ENCODE measurements around the gene SPEG.

SPEG gene

DNA sequence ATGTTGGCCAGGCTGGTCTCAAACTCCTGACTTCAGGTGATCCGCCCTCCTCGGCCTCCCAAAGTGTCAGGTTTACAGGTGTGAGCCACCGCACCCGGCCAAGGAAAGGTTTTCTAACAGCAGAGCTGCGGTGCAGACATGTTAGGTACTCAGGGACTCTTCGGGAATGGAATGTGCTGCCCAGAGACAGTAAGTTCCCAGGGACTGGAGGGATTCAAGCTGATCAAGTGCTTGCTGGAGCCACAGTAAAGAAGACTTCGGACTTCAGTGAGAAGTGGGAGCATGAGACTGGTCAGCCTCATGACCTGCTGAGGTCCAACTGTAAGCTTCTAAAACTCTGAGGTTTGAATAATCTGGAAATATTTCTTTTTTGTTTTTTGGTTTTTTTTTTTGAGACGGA lies 24.3 kb upstream of the SPEG start:
- Histone ChIP-seq H2BK5ac (ENCODE audit: low read length) (no peak overlapping the region), H3K4me3 (ENCODE audit: low read length in 2 of 2) (no peak overlapping the region), H3K9me3 (replicated peaks in 1 of 2; ENCODE audit: control insufficient read depth in 2 of 2, insufficient read depth in 1 of 2, low read depth in 1 of 2, low read length in 2 of 2) (peaks cover 0 to 7% of the 10 kb centered on the region in 2 donors), H2BK12ac (ENCODE audit: low read length) (no peak overlapping the region), H3K4me1 (ENCODE audit: control insufficient read depth in 2 of 2, insufficient read depth in 1 of 2, low read depth in 1 of 2, low read length in 2 of 2) (no peaks in the 10 kb centered on the region), H2AFZ (ENCODE audit: low read length) (no peak overlapping the region), H3K36me3 (replicated peaks in 1 of 2; ENCODE audit: control insufficient read depth in 2 of 2, insufficient read depth in 2 of 2, low read length in 2 of 2) (no peaks in the 10 kb centered on the region), H3K23ac (ENCODE audit: low read depth, low read length, poor library complexity) (no peak overlapping the region), H4K91ac (ENCODE audit: low read depth, low read length, poor library complexity) (no peak overlapping the region), H3K9ac (ENCODE audit: low read depth, low read length, poor library complexity) (no peak overlapping the region), H2BK120ac (ENCODE audit: low read depth, low read length) (no peak overlapping the region), H3K18ac (ENCODE audit: low read length) (no peak overlapping the region), H3K27ac (replicated peaks; ENCODE audit: low read length) (no peak overlapping the region), H4K8ac (ENCODE audit: low read depth, low read length) (no peak overlapping the region), H2AK5ac (ENCODE audit: low read depth, low read length) (no peak overlapping the region), H3K4me2 (ENCODE audit: insufficient read depth, low read length, poor library complexity, severe bottlenecking) (no peak overlapping the region), H3K4ac (ENCODE audit: low read length) (no peak overlapping the region), H3K14ac (ENCODE audit: low read length) (no peak overlapping the region), H3K79me1 (ENCODE audit: low read depth, low read length) (peaks cover 2% of the 10 kb centered on the region), H3K27me3 (ENCODE audit: control insufficient read depth in 3 of 3, insufficient read depth in 3 of 3, low read depth in 1 of 3, low read length in 3 of 3) (peaks cover 0 to 30% (median 0%) of the 10 kb centered on the region in 3 experiments), H2BK15ac (ENCODE audit: low read length) (no peak overlapping the region)
- DNase-seq (ENCODE audit: low spot score) = no peak
- WGBS, 2 donors (ENCODE audit: extremely low coverage in 2 of 2, insufficient read length in 2 of 2, insufficient replicate concordance in 1 of 2) = no CpG with 5 or more reads among the region's 8 CpGs

DNA sequence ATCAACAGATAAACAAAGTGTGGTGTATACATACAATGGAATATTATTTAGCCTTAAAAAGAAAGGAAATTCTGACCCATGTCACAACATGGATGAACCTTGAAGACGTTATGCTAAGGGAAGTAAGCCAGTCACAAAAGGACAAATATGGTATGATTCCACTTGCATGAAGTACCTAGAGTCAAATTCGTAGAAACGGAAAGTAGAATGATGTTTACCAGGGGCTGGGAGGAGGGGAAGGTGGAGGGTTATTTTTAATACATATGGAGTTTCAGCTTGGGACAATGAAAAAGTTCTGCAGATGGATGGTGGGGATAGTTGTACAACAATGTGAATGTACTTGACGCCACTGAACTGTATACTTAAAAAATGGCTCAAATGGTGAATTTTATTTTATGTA lies 19.8 kb upstream of the SPEG start:
- no peak overlapping the region for H4K91ac ChIP-seq (ENCODE audit: low read depth, low read length, poor library complexity)
- no peak overlapping the region for H2AK5ac ChIP-seq (ENCODE audit: low read depth, low read length)
- H2AFZ ChIP-seq (ENCODE audit: low read length) = no peak overlapping the region
- no peak overlapping the region for H2BK120ac ChIP-seq (ENCODE audit: low read depth, low read length)
- no peaks in the 10 kb centered on the region for H3K36me3 ChIP-seq (replicated peaks in 1 of 2; ENCODE audit: control insufficient read depth in 2 of 2, insufficient read depth in 2 of 2, low read length in 2 of 2)
- no CpG with 5 or more reads among the region's 4 CpGs for WGBS, 2 donors (ENCODE audit: extremely low coverage in 2 of 2, insufficient read length in 2 of 2, insufficient replicate concordance in 1 of 2)
- no peak overlapping the region for H2BK12ac ChIP-seq (ENCODE audit: low read length)
- H3K9ac ChIP-seq (ENCODE audit: low read depth, low read length, poor library complexity) = no peak overlapping the region
- H2BK5ac ChIP-seq (ENCODE audit: low read length) = no peak overlapping the region
- H3K14ac ChIP-seq (ENCODE audit: low read length) = no peak overlapping the region
- H3K79me1 ChIP-seq (ENCODE audit: low read depth, low read length) = no peaks in the 10 kb centered on the region
- H3K4me1 ChIP-seq (ENCODE audit: control insufficient read depth in 2 of 2, insufficient read depth in 1 of 2, low read depth in 1 of 2, low read length in 2 of 2) = peaks cover 3 to 18% of the 10 kb centered on the region in 2 donors
- peaks cover 0 to 7% of the 10 kb centered on the region in 2 donors for H3K9me3 ChIP-seq (replicated peaks in 1 of 2; ENCODE audit: control insufficient read depth in 2 of 2, insufficient read depth in 1 of 2, low read depth in 1 of 2, low read length in 2 of 2)
- no peak overlapping the region for H3K27ac ChIP-seq (replicated peaks; ENCODE audit: low read length)
- no peak overlapping the region for H4K8ac ChIP-seq (ENCODE audit: low read depth, low read length)
- H3K23ac ChIP-seq (ENCODE audit: low read depth, low read length, poor library complexity) = no peak overlapping the region
- H3K4me3 ChIP-seq (ENCODE audit: low read length in 2 of 2) = no peak overlapping the region
- H3K18ac ChIP-seq (ENCODE audit: low read length) = no peak overlapping the region
- H3K27me3 ChIP-seq (ENCODE audit: control insufficient read depth in 3 of 3, insufficient read depth in 3 of 3, low read depth in 1 of 3, low read length in 3 of 3) = peaks cover under 1 to 22% (median 5%) of the 10 kb centered on the region in 3 experiments
- no peak overlapping the region for H3K4ac ChIP-seq (ENCODE audit: low read length)
- H3K4me2 ChIP-seq (ENCODE audit: insufficient read depth, low read length, poor library complexity, severe bottlenecking) = no peak overlapping the region
- no peak overlapping the region for H2BK15ac ChIP-seq (ENCODE audit: low read length)
- no peak for DNase-seq (ENCODE audit: low spot score)

GRCh38 chr2:219415580-219416234 lies 18.9 kb upstream of the SPEG start:
- no peak overlapping the region for H4K91ac ChIP-seq (ENCODE audit: low read depth, low read length, poor library complexity)
- H3K27me3 ChIP-seq (ENCODE audit: control insufficient read depth in 3 of 3, insufficient read depth in 3 of 3, low read depth in 1 of 3, low read length in 3 of 3) = peaks cover 0 to 29% (median 5%) of the 10 kb centered on the region in 3 experiments
- peaks cover 0 to 7% of the 10 kb centered on the region in 2 donors for H3K9me3 ChIP-seq (replicated peaks in 1 of 2; ENCODE audit: control insufficient read depth in 2 of 2, insufficient read depth in 1 of 2, low read depth in 1 of 2, low read length in 2 of 2)
- H3K18ac ChIP-seq (ENCODE audit: low read length) = no peak overlapping the region
- no peaks in the 10 kb centered on the region for H3K36me3 ChIP-seq (replicated peaks in 1 of 2; ENCODE audit: control insufficient read depth in 2 of 2, insufficient read depth in 2 of 2, low read length in 2 of 2)
- WGBS, 2 donors (ENCODE audit: extremely low coverage in 2 of 2, insufficient read length in 2 of 2, insufficient replicate concordance in 1 of 2) = no CpG with 5 or more reads among the region's 5 CpGs
- no peak overlapping the region for H3K27ac ChIP-seq (replicated peaks; ENCODE audit: low read length)
- H3K4ac ChIP-seq (ENCODE audit: low read length) = no peak overlapping the region
- no peak overlapping the region for H2BK5ac ChIP-seq (ENCODE audit: low read length)
- H3K4me3 ChIP-seq (ENCODE audit: low read length in 2 of 2) = no peak overlapping the region
- no peak overlapping the region for H2BK15ac ChIP-seq (ENCODE audit: low read length)
- no peak overlapping the region for H4K8ac ChIP-seq (ENCODE audit: low read depth, low read length)
- H2BK12ac ChIP-seq (ENCODE audit: low read length) = no peak overlapping the region
- no peak overlapping the region for H2AK5ac ChIP-seq (ENCODE audit: low read depth, low read length)
- H3K23ac ChIP-seq (ENCODE audit: low read depth, low read length, poor library complexity) = no peak overlapping the region
- H3K79me1 ChIP-seq (ENCODE audit: low read depth, low read length) = no peaks in the 10 kb centered on the region
- H2AFZ ChIP-seq (ENCODE audit: low read length) = peak overlapping the region; percentile 73
- H3K14ac ChIP-seq (ENCODE audit: low read length) = no peak overlapping the region
- H2BK120ac ChIP-seq (ENCODE audit: low read depth, low read length) = no peak overlapping the region
- DNase-seq (ENCODE audit: low spot score) = no peak
- no peak overlapping the region for H3K4me2 ChIP-seq (ENCODE audit: insufficient read depth, low read length, poor library complexity, severe bottlenecking)
- H3K4me1 ChIP-seq (ENCODE audit: control insufficient read depth in 2 of 2, insufficient read depth in 1 of 2, low read depth in 1 of 2, low read length in 2 of 2) = peaks cover 3 to 18% of the 10 kb centered on the region in 2 donors
- no peak overlapping the region for H3K9ac ChIP-seq (ENCODE audit: low read depth, low read length, poor library complexity)

DNA sequence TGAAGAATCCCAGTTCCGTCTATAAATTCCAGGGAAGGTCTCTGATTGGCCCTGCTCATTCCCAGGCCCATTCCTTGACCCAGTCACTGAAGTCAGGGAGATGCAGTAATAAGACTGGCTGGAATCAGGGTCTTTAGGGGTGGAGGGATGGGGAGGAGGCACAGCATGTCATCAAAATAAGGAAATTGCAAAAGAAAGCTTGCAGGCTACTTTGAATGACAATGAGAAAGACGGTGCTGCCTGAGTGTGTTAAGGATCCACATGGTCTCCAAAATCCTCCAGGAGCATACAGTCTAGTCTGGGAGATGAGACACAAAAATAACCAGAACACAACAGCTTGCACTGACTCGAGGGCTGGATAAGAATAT lies 18.4 kb upstream of the SPEG start:
- no peak overlapping the region for H3K9ac ChIP-seq (ENCODE audit: low read depth, low read length, poor library complexity)
- no peaks in the 10 kb centered on the region for H3K36me3 ChIP-seq (replicated peaks in 1 of 2; ENCODE audit: control insufficient read depth in 2 of 2, insufficient read depth in 2 of 2, low read length in 2 of 2)
- no peak overlapping the region for H3K27ac ChIP-seq (replicated peaks; ENCODE audit: low read length)
- H2BK12ac ChIP-seq (ENCODE audit: low read length) = no peak overlapping the region
- peaks cover 3 to 18% of the 10 kb centered on the region in 2 donors for H3K4me1 ChIP-seq (ENCODE audit: control insufficient read depth in 2 of 2, insufficient read depth in 1 of 2, low read depth in 1 of 2, low read length in 2 of 2)
- H3K14ac ChIP-seq (ENCODE audit: low read length) = no peak overlapping the region
- no peak overlapping the region for H3K4me3 ChIP-seq (ENCODE audit: low read length in 2 of 2)
- DNase-seq (ENCODE audit: low spot score) = no peak
- no peak overlapping the region for H2BK15ac ChIP-seq (ENCODE audit: low read length)
- H4K8ac ChIP-seq (ENCODE audit: low read depth, low read length) = no peak overlapping the region
- peaks cover 2 to 29% (median 5%) of the 10 kb centered on the region in 3 experiments for H3K27me3 ChIP-seq (ENCODE audit: control insufficient read depth in 3 of 3, insufficient read depth in 3 of 3, low read depth in 1 of 3, low read length in 3 of 3)
- no peak overlapping the region for H2BK5ac ChIP-seq (ENCODE audit: low read length)
- no peak overlapping the region for H3K18ac ChIP-seq (ENCODE audit: low read length)
- peak overlapping the region; percentile 73 for H2AFZ ChIP-seq (ENCODE audit: low read length)
- no peak overlapping the region for H2BK120ac ChIP-seq (ENCODE audit: low read depth, low read length)
- WGBS, 2 donors (ENCODE audit: extremely low coverage in 2 of 2, insufficient read length in 2 of 2, insufficient replicate concordance in 1 of 2) = no CpG with 5 or more reads among the region's 3 CpGs
- peaks cover 0 to 7% of the 10 kb centered on the region in 2 donors for H3K9me3 ChIP-seq (replicated peaks in 1 of 2; ENCODE audit: control insufficient read depth in 2 of 2, insufficient read depth in 1 of 2, low read depth in 1 of 2, low read length in 2 of 2)
- no peak overlapping the region for H4K91ac ChIP-seq (ENCODE audit: low read depth, low read length, poor library complexity)
- no peaks in the 10 kb centered on the region for H3K79me1 ChIP-seq (ENCODE audit: low read depth, low read length)
- no peak overlapping the region for H3K4ac ChIP-seq (ENCODE audit: low read length)
- no peak overlapping the region for H3K4me2 ChIP-seq (ENCODE audit: insufficient read depth, low read length, poor library complexity, severe bottlenecking)
- H3K23ac ChIP-seq (ENCODE audit: low read depth, low read length, poor library complexity) = no peak overlapping the region
- H2AK5ac ChIP-seq (ENCODE audit: low read depth, low read length) = no peak overlapping the region
